ENCODE results near the gene RXFP4.
A peak's percentile ranks its signal among the peaks of the same experiment; 100 is the strongest.

RXFP4 gene

GRCh38 chr1:155974208-155975115, 33.0 kb downstream of the RXFP4 start:
- peak overlapping the region; percentile 90 for H3K9ac ChIP-seq (ENCODE audit: low read length)
- no peaks in the 10 kb centered on the region for H3K27me3 ChIP-seq (ENCODE audit: low read length)
- H2AFZ ChIP-seq (ENCODE audit: low read depth, low read length, severe bottlenecking): no peak overlapping the region
- H3K9me2 ChIP-seq (replicated peaks; ENCODE audit: insufficient read depth, low read length): no peaks in the 10 kb centered on the region
- no peaks in the 10 kb centered on the region; the same call in 1 of the 2 replicates for H4K20me1 ChIP-seq (ENCODE audit: low read depth, low read length)
- H3K79me2 ChIP-seq (ENCODE audit: insufficient read depth, low read length): peaks cover 96% of the 10 kb centered on the region
- H3K9me3 ChIP-seq (ENCODE audit: insufficient read depth, low read length): no peaks in the 10 kb centered on the region
- H3K36me3 ChIP-seq (ENCODE audit: low read length): no peaks in the 10 kb centered on the region
- no peak for TF ChIP-seq CTCF (IDR thresholded peaks at IDR 0.05; ENCODE audit: insufficient read depth, low read length, poor library complexity, severe bottlenecking)
- TF ChIP-seq EZH2phosphoT487 (conservative IDR thresholded peaks at IDR 0.05; ENCODE audit: low read length): no peak
- H3K4me3 ChIP-seq (ENCODE audit: insufficient read depth, low read length, poor library complexity, severe bottlenecking): no peak overlapping the region
- H3F3A ChIP-seq (ENCODE audit: insufficient read depth): peaks cover 15% of the 10 kb centered on the region
- H3K4me2 ChIP-seq (ENCODE audit: low read depth, low read length, poor library complexity, severe bottlenecking): peak overlapping the region; percentile 95
- peak overlapping the region; percentile 97 for H3K27ac ChIP-seq (ENCODE audit: low read depth, low read length)

GRCh38 chr1:155975375-155976061, 34.1 kb downstream of the RXFP4 start:
- Histone ChIP-seq H3K79me2 (ENCODE audit: insufficient read depth, low read length) (peaks cover 86% of the 10 kb centered on the region), H3K27me3 (ENCODE audit: low read length) (no peaks in the 10 kb centered on the region), H3K4me3 (ENCODE audit: insufficient read depth, low read length, poor library complexity, severe bottlenecking) (peak overlapping the region; percentile 94), H3K36me3 (ENCODE audit: low read length) (no peaks in the 10 kb centered on the region), H3K9ac (ENCODE audit: low read length) (peak overlapping the region; percentile 90), H4K20me1 (ENCODE audit: low read depth, low read length) (no peaks in the 10 kb centered on the region; the same call in 1 of the 2 replicates), H3K4me2 (ENCODE audit: low read depth, low read length, poor library complexity, severe bottlenecking) (peak overlapping the region; percentile 95), H3K9me2 (replicated peaks; ENCODE audit: insufficient read depth, low read length) (no peaks in the 10 kb centered on the region), H3K27ac (ENCODE audit: low read depth, low read length) (peak overlapping the region; percentile 97), H2AFZ (ENCODE audit: low read depth, low read length, severe bottlenecking) (no peak overlapping the region), H3K9me3 (ENCODE audit: insufficient read depth, low read length) (no peaks in the 10 kb centered on the region), H3F3A (ENCODE audit: insufficient read depth) (peaks cover 23% of the 10 kb centered on the region)
- no peak for TF ChIP-seq CTCF (IDR thresholded peaks at IDR 0.05; ENCODE audit: insufficient read depth, low read length, poor library complexity, severe bottlenecking)
- no peak for TF ChIP-seq EZH2phosphoT487 (conservative IDR thresholded peaks at IDR 0.05; ENCODE audit: low read length)

GRCh38 chr1:155976062-155976912, 34.8 kb downstream of the RXFP4 start:
- no peaks in the 10 kb centered on the region; the same call in 1 of the 2 replicates for H4K20me1 ChIP-seq (ENCODE audit: low read depth, low read length)
- H3K9me2 ChIP-seq (replicated peaks; ENCODE audit: insufficient read depth, low read length): no peaks in the 10 kb centered on the region
- no peak overlapping the region for H2AFZ ChIP-seq (ENCODE audit: low read depth, low read length, severe bottlenecking)
- H3K4me3 ChIP-seq (ENCODE audit: insufficient read depth, low read length, poor library complexity, severe bottlenecking): peak overlapping the region; percentile 94
- H3K9ac ChIP-seq (ENCODE audit: low read length): peak overlapping the region; percentile 90
- peak overlapping the region; percentile 97 for H3K27ac ChIP-seq (ENCODE audit: low read depth, low read length)
- peak overlapping the region; percentile 95 for H3K4me2 ChIP-seq (ENCODE audit: low read depth, low read length, poor library complexity, severe bottlenecking)
- TF ChIP-seq CTCF (IDR thresholded peaks at IDR 0.05; ENCODE audit: insufficient read depth, low read length, poor library complexity, severe bottlenecking) (no peak), EZH2phosphoT487 (conservative IDR thresholded peaks at IDR 0.05; ENCODE audit: low read length) (no peak)
- peaks cover 78% of the 10 kb centered on the region for H3K79me2 ChIP-seq (ENCODE audit: insufficient read depth, low read length)
- H3K27me3 ChIP-seq (ENCODE audit: low read length): no peaks in the 10 kb centered on the region
- no peaks in the 10 kb centered on the region for H3K9me3 ChIP-seq (ENCODE audit: insufficient read depth, low read length)
- H3K36me3 ChIP-seq (ENCODE audit: low read length): no peaks in the 10 kb centered on the region
- H3F3A ChIP-seq (ENCODE audit: insufficient read depth): peaks cover 30% of the 10 kb centered on the region

All from SU-DHL-6 (cell line).